Mesenchymal stem cell (in vitro differentiated cells and primary cell): ENCODE results near the gene MEN1.
"Not testable (repeated sequence)": the region's sequence is repeated elsewhere in the genome, so short reads cannot be mapped to it uniquely, and the experiment has no call there.

Experiments
- DNase-seq: peaks from one replicate; pipeline ENCODE4 v3.0.0-alpha.2; 2013
- H2AFZ ChIP-seq: one replicate; pipeline ENCODE4 v1.6.1; 2013; ENCODE audit warnings: low read depth, mild to moderate bottlenecking, control low read depth, inconsistent platforms, low read length, moderate library complexity
- H2AK5ac ChIP-seq: 2 replicates; pipeline ENCODE4 v1.6.1; 2013; ENCODE audit warnings: low read length, moderate library complexity, mild to moderate bottlenecking, inconsistent platforms; ENCODE audit not compliant: severe bottlenecking
- H2BK120ac ChIP-seq: one replicate; pipeline ENCODE4 v1.6.1; 2013; ENCODE audit warnings: low read depth, mild to moderate bottlenecking, inconsistent platforms, low read length, moderate library complexity
- H2BK12ac ChIP-seq, 2 experiments: one replicate each; pipeline ENCODE4 v1.6.1; 2013; ENCODE audit warnings: inconsistent platforms in 2 of 2, low read length in 2 of 2, mild to moderate bottlenecking in 2 of 2, moderate library complexity in 2 of 2, control low read depth in 1 of 2
- H2BK15ac ChIP-seq: one replicate; pipeline ENCODE4 v1.6.1; 2013; ENCODE audit warnings: mild to moderate bottlenecking, low read depth, inconsistent platforms; ENCODE audit not compliant: poor library complexity, severe bottlenecking
- H2BK5ac ChIP-seq: 2 replicates; pipeline ENCODE4 v1.6.1; 2013; ENCODE audit warnings: low read depth, mild to moderate bottlenecking, low read length, control low read depth, inconsistent platforms; ENCODE audit not compliant: poor library complexity, severe bottlenecking
- H3K14ac ChIP-seq, 2 experiments: one replicate each; pipeline ENCODE4 v1.6.1; 2013; ENCODE audit warnings: inconsistent platforms in 2 of 2, low read length in 2 of 2, control low read depth in 1 of 2, mild to moderate bottlenecking in 1 of 2, moderate library complexity in 1 of 2
- H3K18ac ChIP-seq, 2 experiments: one replicate each; pipeline ENCODE4 v1.6.1; 2013; ENCODE audit warnings: inconsistent platforms in 2 of 2, low read length in 2 of 2, control low read depth in 1 of 2, low read depth in 1 of 2, mild to moderate bottlenecking in 1 of 2
- H3K23ac ChIP-seq, 2 experiments: one replicate each; pipeline ENCODE4 v1.6.1; 2013; ENCODE audit warnings: inconsistent platforms in 2 of 2, low read length in 2 of 2, mild to moderate bottlenecking in 2 of 2, moderate library complexity in 2 of 2, control low read depth in 1 of 2
- H3K27ac ChIP-seq: 2 replicates; pipeline ENCODE4 v1.5.1; 2013; ENCODE audit warnings: mild to moderate bottlenecking, moderate library complexity, low read length, control low read depth, inconsistent platforms; ENCODE audit not compliant: poor library complexity, severe bottlenecking
- H3K27me3 ChIP-seq, 2 experiments: 2 replicates each; pipeline versions ENCODE4 v1.6.1 to v1.7.0; 2013; ENCODE audit warnings: low read length in 2 of 2, mild to moderate bottlenecking in 2 of 2, moderate library complexity in 2 of 2, control low read depth in 1 of 2, inconsistent platforms in 1 of 2; ENCODE audit not compliant: control insufficient read depth in 1 of 2, insufficient read depth in 1 of 2
- H3K36me3 ChIP-seq, 2 experiments: 2 replicates each; pipeline versions ENCODE4 v1.6.1 to v1.7.0; 2013; ENCODE audit warnings: low read length in 2 of 2, control low read depth in 1 of 2, inconsistent platforms in 1 of 2, low read depth in 1 of 2, mild to moderate bottlenecking in 1 of 2; ENCODE audit not compliant: insufficient read depth in 2 of 2, control insufficient read depth in 1 of 2
- H3K4ac ChIP-seq, 2 experiments: one replicate each; pipeline ENCODE4 v1.6.1; 2013; ENCODE audit warnings: inconsistent platforms in 2 of 2, low read length in 2 of 2, mild to moderate bottlenecking in 2 of 2, moderate library complexity in 2 of 2, control low read depth in 1 of 2, low read depth in 1 of 2
- H3K4me1 ChIP-seq: 2 replicates; pipeline ENCODE4 v1.6.1; 2013; ENCODE audit warnings: low read depth, low read length, control low read depth; ENCODE audit not compliant: control insufficient read depth, insufficient read depth
- H3K4me2 ChIP-seq: 2 replicates; pipeline ENCODE4 v1.6.1; 2013; ENCODE audit warnings: low read length, mild to moderate bottlenecking, inconsistent platforms; ENCODE audit not compliant: poor library complexity, severe bottlenecking
- H3K4me3 ChIP-seq, 2 experiments: 2 replicates each; pipeline versions ENCODE4 v1.5.1 to v1.7.0; 2013; ENCODE audit warnings: low read length in 2 of 2, mild to moderate bottlenecking in 2 of 2, control low read depth in 1 of 2, low read depth in 1 of 2; ENCODE audit not compliant: insufficient read depth in 1 of 2
- H3K79me1 ChIP-seq: replicated peaks from 2 replicates; pipeline ENCODE4 v1.6.1; 2013; ENCODE audit warnings: mild to moderate bottlenecking, control low read depth, low read length, inconsistent platforms; ENCODE audit not compliant: poor library complexity, severe bottlenecking
- H3K9ac ChIP-seq: 2 replicates; pipeline ENCODE4 v1.7.0; 2013; ENCODE audit warnings: mild to moderate bottlenecking, low read length, moderate library complexity
- H3K9me3 ChIP-seq: 2 replicates; pipeline ENCODE4 v1.7.0; 2013; ENCODE audit warnings: mild to moderate bottlenecking, low read length; ENCODE audit not compliant: control insufficient read depth
- H4K8ac ChIP-seq: one replicate; pipeline ENCODE4 v1.6.1; 2013; ENCODE audit warnings: inconsistent platforms, mild to moderate bottlenecking, low read length, moderate library complexity
- H4K91ac ChIP-seq: one replicate; pipeline ENCODE4 v1.6.1; 2013; ENCODE audit warnings: mild to moderate bottlenecking, low read length, inconsistent platforms
- WGBS: methylation state at CpG from one replicate; pipeline ENCODE4 v1.1.7; 2013; ENCODE audit warnings: mixed read lengths; 5-methylcytosine and 5-hydroxymethylcytosine counted together

Gene MEN1

GRCh38 chr11:64846998-64847666, 36.8 kb upstream of the MEN1 start:
- Histone ChIP-seq H3K18ac (peak overlapping the region in 1 of 2 experiments; percentile 64), H3K4me3 (no peak overlapping the region), H4K8ac (peak overlapping the region; percentile 45), H3K36me3 (peaks cover 0 to 7% of the 10 kb centered on the region in 2 experiments), H3K9me3 (no peaks in the 10 kb centered on the region), H3K9ac (peak overlapping the region; percentile 38), H2BK120ac (no peak overlapping the region), H3K4ac (peak overlapping the region in 1 of 2 experiments; percentile 73), H2BK15ac (peak overlapping the region; percentile 60), H3K14ac (peak overlapping the region in 1 of 2 experiments; percentile 46), H4K91ac (peak overlapping the region; percentile 40), H3K27ac (no peak overlapping the region), H3K23ac (no peak overlapping the region), H2BK5ac (no peak overlapping the region), H3K4me2 (no peak overlapping the region), H2AK5ac (peak overlapping the region; percentile 69), H3K27me3 (no peaks in the 10 kb centered on the region), H2BK12ac (peak overlapping the region in 1 of 2 experiments; percentile 87), H3K79me1 (peaks cover 5% of the 10 kb centered on the region), H3K4me1 (peaks cover 59% of the 10 kb centered on the region), H2AFZ (no peak overlapping the region)
- peak; percentile 88 for DNase-seq
- WGBS, result 37% methylated on average over 10 of the region's 13 CpGs

GRCh38 chr11:64845776-64846129, 35.4 kb upstream of the MEN1 start:
- not testable (repeated sequence) for H2BK120ac ChIP-seq, H3K36me3 ChIP-seq, DNase-seq, H2AFZ ChIP-seq, H3K14ac ChIP-seq, H2BK5ac ChIP-seq, H3K4ac ChIP-seq, H3K18ac ChIP-seq, H2AK5ac ChIP-seq, H4K91ac ChIP-seq, H3K79me1 ChIP-seq, H3K9ac ChIP-seq, H3K4me2 ChIP-seq, H3K27ac ChIP-seq, H3K4me3 ChIP-seq, H3K9me3 ChIP-seq, H2BK12ac ChIP-seq, H3K27me3 ChIP-seq, H4K8ac ChIP-seq, H3K23ac ChIP-seq
- H3K4me1 ChIP-seq, result peaks cover 50% of the 10 kb centered on the region
- 90% methylated on average over 7 of the region's 8 CpGs for WGBS
- peak overlapping the region; percentile 31 for H2BK15ac ChIP-seq

- H3K4me1 ChIP-seq, result peaks cover 49% of the 10 kb centered on the region
- no peak overlapping the region for H4K91ac ChIP-seq
- DNase-seq, result no peak
- no peaks in the 10 kb centered on the region for H3K9me3 ChIP-seq
- peak overlapping the region in 1 of 2 experiments; percentile 42 for H3K4ac ChIP-seq
- peaks cover 0 to 3% of the 10 kb centered on the region in 2 experiments for H3K36me3 ChIP-seq
- peak overlapping the region in 1 of 2 experiments; percentile 19 for H3K23ac ChIP-seq
- peaks cover 3% of the 10 kb centered on the region for H3K79me1 ChIP-seq
- H3K18ac ChIP-seq, result peak overlapping the region in 1 of 2 experiments; percentile 61
- H2AK5ac ChIP-seq, result no peak overlapping the region
- no peak overlapping the region for H3K4me2 ChIP-seq
- H3K9ac ChIP-seq, result no peak overlapping the region
- no peak overlapping the region for H3K14ac ChIP-seq
- H2AFZ ChIP-seq, result no peak overlapping the region
- H4K8ac ChIP-seq, result peak overlapping the region; percentile 90
- H3K4me3 ChIP-seq, result no peak overlapping the region
- H3K27ac ChIP-seq, result no peak overlapping the region
- H2BK15ac ChIP-seq, result peak overlapping the region; percentile 31
- WGBS, result 24% methylated on average over 9 of the region's 9 CpGs
- no peak overlapping the region for H2BK120ac ChIP-seq
- no peaks in the 10 kb centered on the region for H3K27me3 ChIP-seq
- H2BK12ac ChIP-seq, result no peak overlapping the region
- no peak overlapping the region for H2BK5ac ChIP-seq
Observed at GRCh38 chr11:64845129-64845775, 34.9 kb upstream of the MEN1 start.
